GM21526 (cell line): ENCODE measurements around the gene ULK3.

Experiments
- ATAC-seq: cut with Tn5 transposase; IDR thresholded peaks from one replicate; pipeline ENCODE4 v1.9.1; 2021; ENCODE audit warnings: moderate library complexity; ENCODE audit not compliant: unreplicated experiment, low FRiP score

Gene ULK3

GRCh38 chr15:74826364-74826819 is 16.6 kb downstream of the ULK3 start, which contains the start of gene CPLX3:
Gene CPLX3, plus strand, starts transcription at chr15:74826627. Its CDS starts 77 bp downstream, at chr15:74826704.
- ATAC-seq = no peak

- ATAC-seq = no peak
These were observed 17.1 kb downstream of the ULK3 start for GRCh38 chr15:74825866-74826265.

- ATAC-seq = no peak
These were observed 18.0 kb downstream of the ULK3 start for GRCh38 chr15:74824976-74825375.

GRCh38 chr15:74823324-74823723 is 19.6 kb downstream of the ULK3 start:
- no peak for ATAC-seq

GRCh38 chr15:74822233-74822632 is 20.7 kb downstream of the ULK3 start:
- no peak for ATAC-seq

- no peak for ATAC-seq
These were observed 21.2 kb downstream of the ULK3 start for GRCh38 chr15:74821790-74822158.

GRCh38 chr15:74821091-74821789 is 21.7 kb downstream of the ULK3 start:
- no peak for ATAC-seq

- ATAC-seq = no peak
These were observed 22.9 kb downstream of the ULK3 start for GRCh38 chr15:74820056-74820455.

GRCh38 chr15:74817370-74817737 is 25.6 kb downstream of the ULK3 start:
- ATAC-seq = no peak

- ATAC-seq = no peak
These were observed 26.2 kb downstream of the ULK3 start for GRCh38 chr15:74816624-74817369.

GRCh38 chr15:74815961-74816360 is 27.0 kb downstream of the ULK3 start:
- ATAC-seq = no peak

- no peak for ATAC-seq
These were observed 27.6 kb downstream of the ULK3 start for GRCh38 chr15:74815121-74815934.

- ATAC-seq = no peak
These were observed 30.4 kb downstream of the ULK3 start, which contains the start of gene LMAN1L for GRCh38 chr15:74812533-74812932. Gene LMAN1L, plus strand, starts transcription at chr15:74812835. Its CDS starts 20 bp downstream, at chr15:74812855.

GRCh38 chr15:74809956-74810355 is 33.0 kb downstream of the ULK3 start:
- no peak for ATAC-seq

GRCh38 chr15:74809242-74809641 is 33.7 kb downstream of the ULK3 start:
- ATAC-seq = no peak

- no peak for ATAC-seq
These were observed 34.1 kb downstream of the ULK3 start for GRCh38 chr15:74808840-74809229.

GRCh38 chr15:74808078-74808839 is 34.7 kb downstream of the ULK3 start:
- ATAC-seq = no peak

- no peak for ATAC-seq
These were observed 35.7 kb downstream of the ULK3 start for GRCh38 chr15:74807282-74807681.

- ATAC-seq = no peak
These were observed 38.0 kb downstream of the ULK3 start for GRCh38 chr15:74804935-74805334.

- ATAC-seq = no peak
These were observed 40.0 kb downstream of the ULK3 start for GRCh38 chr15:74802862-74803447.
